ENCODE data around the gene PLCB4. TPM values are rescaled to one million over a fixed set of nuclear protein-coding genes. Genes with fewer than 3 reads are reported as not detected.

Gene PLCB4
- total and polyA plus RNA-seq, 12 donors, result 0.26 to 8.5 (median 2.8) TPM

DNA sequence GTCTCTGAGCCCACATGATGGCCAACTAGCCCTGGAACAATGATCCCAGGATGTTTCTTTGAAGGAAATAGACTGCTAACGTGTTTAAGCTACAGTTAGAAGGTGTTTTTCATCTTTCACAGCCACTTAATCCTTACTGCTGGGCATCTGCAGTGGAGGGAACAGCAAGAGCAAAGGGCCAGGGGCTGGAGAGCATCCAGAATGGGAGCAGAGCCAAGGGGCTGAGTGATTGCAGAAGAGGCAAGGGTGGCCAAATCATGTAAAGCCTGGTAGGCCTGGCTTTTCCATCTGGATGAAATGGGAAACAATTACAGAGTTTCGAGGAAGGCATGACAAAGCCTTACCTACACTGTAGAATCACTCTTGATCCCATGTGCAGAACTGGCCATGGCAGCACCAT lies 426.8 kb downstream of the PLCB4 start:
- Histone ChIP-seq H3K9me3 (replicated peaks in 1 of 3) (no peaks in the 10 kb centered on the region), H3K27me3 (no peaks in the 10 kb centered on the region), H3K4me3 (no peak overlapping the region), H3K4me1 (replicated peaks in 1 of 2) (peaks cover 0 to 7% of the 10 kb centered on the region in 2 donors), H3K36me3 (replicated peaks in 1 of 2) (no peaks in the 10 kb centered on the region), H3K27ac (no peak overlapping the region)
- intact Hi-C loops (cut with DNase I), result no loop called here
- WGBS, 4 donors, result 83 to 95% (median 86%) methylated on average over 2 of the region's 2 CpGs
- TF ChIP-seq POLR2A (IDR thresholded peaks at IDR 0.05), result no peak
- TF ChIP-seq, protein P1, sequence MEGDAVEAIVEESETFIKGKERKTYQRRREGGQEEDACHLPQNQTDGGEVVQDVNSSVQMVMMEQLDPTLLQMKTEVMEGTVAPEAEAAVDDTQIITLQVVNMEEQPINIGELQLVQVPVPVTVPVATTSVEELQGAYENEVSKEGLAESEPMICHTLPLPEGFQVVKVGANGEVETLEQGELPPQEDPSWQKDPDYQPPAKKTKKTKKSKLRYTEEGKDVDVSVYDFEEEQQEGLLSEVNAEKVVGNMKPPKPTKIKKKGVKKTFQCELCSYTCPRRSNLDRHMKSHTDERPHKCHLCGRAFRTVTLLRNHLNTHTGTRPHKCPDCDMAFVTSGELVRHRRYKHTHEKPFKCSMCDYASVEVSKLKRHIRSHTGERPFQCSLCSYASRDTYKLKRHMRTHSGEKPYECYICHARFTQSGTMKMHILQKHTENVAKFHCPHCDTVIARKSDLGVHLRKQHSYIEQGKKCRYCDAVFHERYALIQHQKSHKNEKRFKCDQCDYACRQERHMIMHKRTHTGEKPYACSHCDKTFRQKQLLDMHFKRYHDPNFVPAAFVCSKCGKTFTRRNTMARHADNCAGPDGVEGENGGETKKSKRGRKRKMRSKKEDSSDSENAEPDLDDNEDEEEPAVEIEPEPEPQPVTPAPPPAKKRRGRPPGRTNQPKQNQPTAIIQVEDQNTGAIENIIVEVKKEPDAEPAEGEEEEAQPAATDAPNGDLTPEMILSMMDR (IDR thresholded peaks at IDR 0.05), result no peak
- no peak for DNase-seq

DNA sequence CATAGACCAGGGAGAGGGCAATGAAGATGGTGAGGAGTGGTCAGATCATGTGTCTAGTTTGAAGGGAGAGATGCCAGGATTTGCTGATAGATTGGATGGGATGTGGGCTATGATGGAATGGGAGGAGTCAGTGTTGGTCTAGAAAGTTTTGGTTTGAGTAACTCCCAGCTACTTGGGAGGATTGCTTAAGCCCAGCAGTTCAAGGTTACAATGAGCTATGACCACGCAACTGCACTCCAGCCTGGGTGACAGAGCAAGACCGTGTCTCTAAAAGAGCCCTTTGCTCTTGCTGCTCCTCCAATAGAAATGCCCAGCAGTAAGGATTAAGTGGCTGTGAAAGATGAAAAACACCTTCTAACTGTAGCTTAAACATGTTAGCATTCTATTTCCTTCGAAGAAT lies 427.3 kb downstream of the PLCB4 start:
- no peak overlapping the region for H3K27ac ChIP-seq
- no peak overlapping the region for H3K4me3 ChIP-seq
- H3K9me3 ChIP-seq (replicated peaks in 1 of 3), result no peaks in the 10 kb centered on the region
- intact Hi-C loops (cut with DNase I), result no loop called here
- no peaks in the 10 kb centered on the region for H3K36me3 ChIP-seq (replicated peaks in 1 of 2)
- DNase-seq, result peak in 1 of 7 donors; percentile 20
- peaks cover 0 to 7% of the 10 kb centered on the region in 2 donors for H3K4me1 ChIP-seq (replicated peaks in 1 of 2)
- TF ChIP-seq, protein P1 (IDR thresholded peaks at IDR 0.05), result no peak
- TF ChIP-seq POLR2A (IDR thresholded peaks at IDR 0.05), result no peak
- 55 to 82% (median 61%) methylated on average over 3 of the region's 3 CpGs for WGBS, 4 donors
- H3K27me3 ChIP-seq, result no peaks in the 10 kb centered on the region

DNA sequence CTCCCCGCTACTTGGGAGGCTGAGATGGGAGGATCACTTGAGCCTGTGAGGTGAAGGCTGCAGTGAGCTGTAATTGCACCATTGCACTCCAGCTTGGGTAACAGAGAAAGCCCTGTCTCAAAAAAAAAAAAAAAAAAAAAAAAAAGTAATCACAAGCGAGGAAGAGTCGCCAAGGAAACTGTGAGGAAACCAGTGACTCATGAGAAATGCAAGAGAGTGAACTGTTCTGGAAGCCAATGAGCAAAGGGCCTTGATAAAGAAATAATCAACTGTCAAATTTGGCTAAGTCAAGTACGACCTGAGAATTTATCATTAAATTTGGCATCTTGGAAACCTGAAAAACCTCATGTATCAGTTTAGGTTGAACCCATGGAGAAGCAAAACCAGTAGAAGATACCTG lies 429.4 kb downstream of the PLCB4 start:
- no peak overlapping the region for H3K4me3 ChIP-seq
- no peak overlapping the region for H3K27ac ChIP-seq
- peaks cover 0 to 7% of the 10 kb centered on the region in 2 donors for H3K4me1 ChIP-seq (replicated peaks in 1 of 2)
- intact Hi-C loops (cut with DNase I), result no loop called here
- DNase-seq, result peak in 1 of 7 donors; percentile 28
- no peaks in the 10 kb centered on the region for H3K36me3 ChIP-seq (replicated peaks in 1 of 2)
- H3K9me3 ChIP-seq (replicated peaks in 1 of 3), result no peaks in the 10 kb centered on the region
- TF ChIP-seq, protein P1 (IDR thresholded peaks at IDR 0.05), result no peak
- TF ChIP-seq POLR2A (IDR thresholded peaks at IDR 0.05), result no peak
- WGBS, 4 donors, result 64 to 70% (median 65%) methylated on average over 4 of the region's 4 CpGs
- no peaks in the 10 kb centered on the region for H3K27me3 ChIP-seq

DNA sequence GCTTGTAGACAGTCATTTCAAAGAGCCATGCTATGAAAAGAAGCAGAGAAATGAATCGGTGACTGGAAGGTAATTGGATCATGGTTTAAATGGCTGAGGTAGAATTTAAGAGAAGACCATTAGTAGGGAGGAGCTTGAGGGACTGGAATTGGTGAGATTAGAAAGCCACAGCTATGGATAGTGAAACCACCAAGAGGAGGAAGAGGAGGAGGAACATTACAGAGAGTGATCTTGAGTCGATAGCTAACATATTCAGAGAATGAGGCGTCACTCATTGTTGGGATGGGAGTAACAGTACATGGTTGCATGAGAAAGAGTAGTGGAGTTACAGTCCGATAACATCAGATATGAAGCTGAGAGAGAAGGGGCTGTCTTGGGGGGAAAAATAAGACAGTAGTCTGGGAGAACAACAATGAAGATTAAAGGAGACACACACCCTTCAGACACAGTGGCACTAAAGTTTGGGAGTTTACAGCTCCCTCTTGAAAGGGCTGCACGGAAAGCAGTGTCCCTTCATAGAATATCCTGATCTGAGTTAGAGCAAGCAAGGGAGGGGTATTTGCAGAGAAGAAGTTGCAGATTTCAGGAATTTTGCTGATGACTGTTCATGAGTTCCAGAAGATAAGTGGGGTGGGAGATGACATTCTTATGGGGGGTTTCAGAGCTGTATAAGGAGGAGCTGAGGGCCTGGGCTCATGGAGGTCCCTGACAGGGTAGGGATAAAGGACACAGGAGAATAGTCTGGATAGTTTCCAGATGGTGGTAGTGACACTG lies 430.4 kb downstream of the PLCB4 start:
- no peak for DNase-seq
- no peaks in the 10 kb centered on the region for H3K9me3 ChIP-seq (replicated peaks in 1 of 3)
- TF ChIP-seq, protein P1 (IDR thresholded peaks at IDR 0.05), result no peak
- TF ChIP-seq POLR2A (IDR thresholded peaks at IDR 0.05), result no peak
- H3K36me3 ChIP-seq (replicated peaks in 1 of 2), result no peaks in the 10 kb centered on the region
- no peaks in the 10 kb centered on the region for H3K27me3 ChIP-seq
- intact Hi-C loops (cut with DNase I), result no loop called here
- no peaks in the 10 kb centered on the region for H3K4me1 ChIP-seq (replicated peaks in 1 of 2)
- 79 to 90% (median 86%) methylated on average over 5 of the region's 5 CpGs for WGBS, 4 donors
- H3K4me3 ChIP-seq, result no peak overlapping the region
- no peak overlapping the region for H3K27ac ChIP-seq

Measured in adrenal gland (tissue), 12 donors.